ENCODE measurements around the gene NPAS2. TPM values are rescaled to one million over a fixed set of nuclear protein-coding genes. Genes with fewer than 3 reads are reported as not detected.

The NPAS2 gene
- total RNA-seq, 4 donors from 2014 or later: 11.8 to 46.5 (median 21.7) TPM

DNA sequence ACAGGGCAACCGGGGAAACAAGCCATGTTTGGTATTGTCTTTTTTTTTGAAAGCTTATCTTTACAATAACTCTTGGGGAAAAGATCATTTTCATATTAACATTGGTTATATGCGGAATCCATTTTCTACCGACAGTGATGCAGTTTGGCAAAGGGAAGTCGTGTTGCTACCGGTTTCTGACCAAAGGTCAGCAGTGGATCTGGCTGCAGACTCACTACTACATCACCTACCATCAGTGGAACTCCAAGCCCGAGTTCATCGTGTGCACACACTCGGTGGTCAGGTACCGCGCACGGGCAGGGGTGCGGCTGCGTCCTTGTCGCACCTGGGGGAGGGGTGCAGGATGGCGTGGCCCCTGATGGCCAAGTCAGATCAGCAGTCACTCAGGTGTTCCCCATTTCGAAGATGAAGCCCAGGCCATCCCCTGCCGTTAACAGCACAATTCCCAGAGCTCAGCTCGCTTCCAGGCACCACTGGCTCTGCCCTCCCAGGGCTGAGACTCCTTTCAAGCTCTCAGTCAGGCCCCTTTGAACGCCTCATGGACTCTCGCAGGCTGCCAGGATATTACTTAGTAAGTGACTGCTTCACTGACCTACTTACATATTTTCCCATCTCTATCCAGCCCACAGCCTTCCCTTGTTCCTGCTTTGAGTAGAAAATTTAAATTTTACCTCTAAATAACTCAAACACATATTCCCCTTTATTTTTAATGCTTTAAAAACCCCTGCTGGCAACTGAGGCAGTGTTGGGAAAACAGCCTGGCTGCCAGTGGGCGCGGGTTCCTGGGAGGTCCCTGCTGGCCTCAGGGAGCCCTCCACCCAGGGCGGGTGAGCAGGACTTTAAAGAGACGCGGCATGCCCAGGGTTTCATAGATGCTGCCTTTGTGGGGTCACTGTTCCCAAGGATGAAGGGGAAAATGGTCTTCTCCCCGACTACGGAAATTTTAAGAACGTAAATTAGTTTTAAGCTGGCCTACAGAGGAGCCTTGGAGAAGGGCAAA is 148.5 kb downstream of the NPAS2 start:
- TF ChIP-seq EP300 (IDR thresholded peaks at IDR 0.05): no peak
- TF ChIP-seq POLR2A (IDR thresholded peaks at IDR 0.05): no peak
- TF ChIP-seq POLR2AphosphoS5 (IDR thresholded peaks at IDR 0.05): no peak
- TF ChIP-seq, protein P1, sequence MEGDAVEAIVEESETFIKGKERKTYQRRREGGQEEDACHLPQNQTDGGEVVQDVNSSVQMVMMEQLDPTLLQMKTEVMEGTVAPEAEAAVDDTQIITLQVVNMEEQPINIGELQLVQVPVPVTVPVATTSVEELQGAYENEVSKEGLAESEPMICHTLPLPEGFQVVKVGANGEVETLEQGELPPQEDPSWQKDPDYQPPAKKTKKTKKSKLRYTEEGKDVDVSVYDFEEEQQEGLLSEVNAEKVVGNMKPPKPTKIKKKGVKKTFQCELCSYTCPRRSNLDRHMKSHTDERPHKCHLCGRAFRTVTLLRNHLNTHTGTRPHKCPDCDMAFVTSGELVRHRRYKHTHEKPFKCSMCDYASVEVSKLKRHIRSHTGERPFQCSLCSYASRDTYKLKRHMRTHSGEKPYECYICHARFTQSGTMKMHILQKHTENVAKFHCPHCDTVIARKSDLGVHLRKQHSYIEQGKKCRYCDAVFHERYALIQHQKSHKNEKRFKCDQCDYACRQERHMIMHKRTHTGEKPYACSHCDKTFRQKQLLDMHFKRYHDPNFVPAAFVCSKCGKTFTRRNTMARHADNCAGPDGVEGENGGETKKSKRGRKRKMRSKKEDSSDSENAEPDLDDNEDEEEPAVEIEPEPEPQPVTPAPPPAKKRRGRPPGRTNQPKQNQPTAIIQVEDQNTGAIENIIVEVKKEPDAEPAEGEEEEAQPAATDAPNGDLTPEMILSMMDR (IDR thresholded peaks at IDR 0.05): no peak

DNA sequence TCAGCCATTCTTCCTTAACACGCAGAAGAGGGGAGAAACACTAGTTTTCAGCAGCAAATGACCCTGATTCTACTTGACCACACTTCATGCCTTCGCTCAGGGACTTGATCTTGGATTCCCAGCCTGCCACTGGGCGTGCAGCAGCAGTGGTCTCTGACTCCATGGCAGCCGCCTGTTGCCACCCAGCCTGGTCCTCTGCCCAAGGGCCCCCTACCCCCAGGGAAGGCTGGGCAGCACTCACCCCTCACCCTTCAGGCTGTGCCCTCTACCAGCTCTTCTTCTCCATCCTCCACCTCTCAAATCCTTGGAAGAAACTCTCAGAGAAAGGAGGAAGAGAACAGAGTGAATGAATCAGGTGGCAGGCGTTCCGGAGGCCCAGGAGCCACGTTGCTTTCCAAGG is 150.1 kb downstream of the NPAS2 start:
- no peaks in the 10 kb centered on the region for H3K9me3 ChIP-seq
- WGBS, 2 donors (ENCODE audit: low coverage in 1 of 2): 83 to 97% methylated on average over 2 to 3 of the region's 7 CpGs
- no peak overlapping the region for H3K4me3 ChIP-seq
- ATAC-seq: no peak
- TF ChIP-seq POLR2AphosphoS5 (IDR thresholded peaks at IDR 0.05): no peak
- TF ChIP-seq EP300 (IDR thresholded peaks at IDR 0.05): no peak
- TF ChIP-seq, protein P1 (IDR thresholded peaks at IDR 0.05): no peak
- peaks cover 0 to 82% of the 10 kb centered on the region in 2 donors for H3K36me3 ChIP-seq
- no peak overlapping the region for H3K27ac ChIP-seq
- H3K4me1 ChIP-seq: no peaks in the 10 kb centered on the region
- H3K27me3 ChIP-seq: no peaks in the 10 kb centered on the region

More for the DNA sequence above, 148.5 kb downstream of the NPAS2 start:
- Histone ChIP-seq H3K4me3 (no peak overlapping the region), H3K36me3 (peaks cover 0 to 73% of the 10 kb centered on the region in 2 donors), H3K4me1 (no peaks in the 10 kb centered on the region), H3K27me3 (no peaks in the 10 kb centered on the region), H3K9me3 (no peaks in the 10 kb centered on the region), H3K27ac (no peak overlapping the region)
- 80 to 94% methylated on average over 6 to 15 of the region's 28 CpGs for WGBS, 2 donors (ENCODE audit: low coverage in 1 of 2)
- ATAC-seq: no peak

DNA sequence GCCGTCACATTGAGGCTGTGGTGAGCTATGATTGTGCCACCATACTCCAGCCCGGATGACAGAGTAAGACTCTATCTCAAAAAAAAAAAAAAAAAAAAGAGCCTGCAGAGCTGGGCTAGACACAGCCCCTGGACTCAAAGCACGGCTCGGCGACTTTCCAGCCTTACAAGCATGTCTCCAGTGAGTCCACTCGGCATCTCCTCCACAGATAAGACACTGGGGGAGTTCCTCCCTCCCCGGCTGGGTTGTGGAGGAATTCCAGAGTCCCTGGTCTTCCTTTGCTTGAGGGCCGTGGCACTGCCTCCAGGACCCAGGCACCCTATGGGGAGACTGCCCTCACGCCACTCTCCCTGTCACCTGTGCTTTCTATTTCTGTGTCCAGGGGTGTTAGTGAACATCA is 151.3 kb downstream of the NPAS2 start:
- TF ChIP-seq, protein P1 (IDR thresholded peaks at IDR 0.05): no peak
- TF ChIP-seq POLR2AphosphoS5 (IDR thresholded peaks at IDR 0.05) (no peak), EP300 (IDR thresholded peaks at IDR 0.05) (no peak), POLR2A (IDR thresholded peaks at IDR 0.05) (no peak)
- Histone ChIP-seq H3K27me3 (no peaks in the 10 kb centered on the region), H3K36me3 (peaks cover 0 to 88% of the 10 kb centered on the region in 2 donors), H3K27ac (no peak overlapping the region), H3K9me3 (no peaks in the 10 kb centered on the region), H3K4me3 (no peak overlapping the region), H3K4me1 (no peaks in the 10 kb centered on the region)
- 92 to 100% methylated on average over 1 to 7 of the region's 9 CpGs for WGBS, 2 donors (ENCODE audit: low coverage in 1 of 2)
- no peak for ATAC-seq

DNA sequence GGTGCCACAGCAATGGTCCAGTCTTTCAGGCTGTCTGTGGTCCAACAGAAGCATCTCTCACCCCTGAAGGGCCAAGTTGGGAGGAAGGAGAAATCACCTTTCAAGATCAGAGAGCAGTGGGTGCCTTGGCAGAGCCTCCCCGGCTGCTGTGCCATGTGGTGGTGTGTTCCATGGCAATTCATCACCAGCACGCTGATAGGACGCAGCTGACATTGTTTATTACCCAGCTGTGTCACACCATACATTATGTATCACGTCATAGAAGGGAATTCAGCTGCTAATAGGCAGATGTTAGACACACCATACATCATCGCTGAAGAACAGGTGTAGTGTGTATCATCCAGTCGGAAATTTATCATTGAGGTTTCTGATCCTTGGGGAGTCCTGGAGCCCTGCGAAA is 152.5 kb downstream of the NPAS2 start:
- no peaks in the 10 kb centered on the region for H3K4me1 ChIP-seq
- 83 to 85% methylated on average over 6 to 7 of the region's 7 CpGs for WGBS, 2 donors (ENCODE audit: low coverage in 1 of 2)
- no peaks in the 10 kb centered on the region for H3K9me3 ChIP-seq
- H3K27me3 ChIP-seq: no peaks in the 10 kb centered on the region
- no peak overlapping the region for H3K4me3 ChIP-seq
- TF ChIP-seq EP300 (IDR thresholded peaks at IDR 0.05): no peak
- TF ChIP-seq, protein P1 (IDR thresholded peaks at IDR 0.05): no peak
- no peak for TF ChIP-seq POLR2AphosphoS5 (IDR thresholded peaks at IDR 0.05)
- H3K27ac ChIP-seq: no peak overlapping the region
- no peak for ATAC-seq
- H3K36me3 ChIP-seq: peaks cover 0 to 98% of the 10 kb centered on the region in 2 donors

Measured in gastroesophageal sphincter (tissue), 4 donors.